Gastroesophageal sphincter (tissue), 3 donors: Measurements from ENCODE around the gene LENG1.

ENCODE experiments used
- EP300 ChIP-seq: sonication (generic); formaldehyde crosslinking; IDR thresholded peaks from one replicate; pipeline ENCODE4 v1.6.1; 2017; ENCODE audit warnings: antibody characterized with exemption, mild to moderate bottlenecking
- POLR2A ChIP-seq, 2 donors: fragments of 450-650 bp; IDR thresholded peaks; one replicate each; pipeline ENCODE4 v1.6.1; 2017; ENCODE audit warnings: antibody characterized with exemption in 2 of 2, mild to moderate bottlenecking in 2 of 2, moderate library complexity in 1 of 2
- POLR2AphosphoS5 ChIP-seq: sonication (generic); formaldehyde crosslinking; IDR thresholded peaks from one replicate; pipeline ENCODE4 v1.6.1; 2017; ENCODE audit warnings: antibody characterized with exemption
- TF ChIP-seq, protein P1 (sequence below), 4 experiments: fragments of 200-600 bp in 2 of 4; fragments of 450-650 bp in 2 of 4; sonication (generic) in 1 of 4; IDR thresholded peaks; one replicate each; pipeline ENCODE4 v1.5.1; 2017 to 2019; ENCODE audit warnings: antibody characterized with exemption in 4 of 4, mild to moderate bottlenecking in 2 of 4, moderate library complexity in 2 of 4

DNA sequence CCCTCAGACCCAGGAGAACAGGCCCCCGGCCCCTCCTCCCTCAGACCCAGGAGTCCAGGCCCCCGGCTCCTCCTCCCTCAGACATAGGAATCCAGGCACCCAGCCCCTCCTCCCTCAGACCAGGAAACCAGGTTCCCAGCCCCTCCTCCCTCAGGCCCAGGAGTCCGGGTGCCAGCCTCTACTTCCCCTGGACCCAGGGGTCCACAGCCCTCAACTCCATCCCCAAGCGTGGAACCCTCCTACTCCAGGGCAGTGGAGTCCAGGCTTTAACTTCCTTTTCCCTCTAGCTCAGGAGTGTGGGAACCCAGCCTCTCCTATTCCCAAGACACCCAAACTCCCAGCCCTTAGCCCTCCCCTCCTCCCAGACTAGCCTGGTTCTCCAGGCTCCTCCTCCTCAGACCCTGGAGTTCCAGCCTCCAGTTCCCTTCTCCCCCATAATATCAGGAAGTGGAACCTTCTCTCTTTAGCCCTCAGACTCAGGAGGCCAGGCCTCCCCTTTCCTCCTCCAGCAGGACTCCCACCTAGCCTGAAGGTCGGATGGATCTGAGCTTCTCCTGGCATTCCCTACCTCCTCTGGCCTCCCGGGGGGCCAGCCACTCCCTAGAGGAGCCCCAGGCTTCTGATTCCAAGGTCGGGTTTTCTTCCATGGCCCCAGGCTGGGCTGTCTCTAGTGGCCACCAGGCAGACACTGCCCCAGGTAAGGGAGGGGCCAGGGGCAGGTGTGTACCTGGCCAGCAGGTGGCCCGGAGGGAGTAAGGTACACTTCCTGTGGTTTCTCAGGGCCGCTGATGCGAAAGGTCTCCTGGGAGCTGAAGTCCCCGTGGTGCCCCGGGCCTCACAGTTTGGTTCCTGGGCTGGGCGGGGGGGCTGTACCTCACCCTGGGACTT, 13.2 kb upstream of the LENG1 start, which contains the start of gene TMC4:
- TF ChIP-seq, protein P1, sequence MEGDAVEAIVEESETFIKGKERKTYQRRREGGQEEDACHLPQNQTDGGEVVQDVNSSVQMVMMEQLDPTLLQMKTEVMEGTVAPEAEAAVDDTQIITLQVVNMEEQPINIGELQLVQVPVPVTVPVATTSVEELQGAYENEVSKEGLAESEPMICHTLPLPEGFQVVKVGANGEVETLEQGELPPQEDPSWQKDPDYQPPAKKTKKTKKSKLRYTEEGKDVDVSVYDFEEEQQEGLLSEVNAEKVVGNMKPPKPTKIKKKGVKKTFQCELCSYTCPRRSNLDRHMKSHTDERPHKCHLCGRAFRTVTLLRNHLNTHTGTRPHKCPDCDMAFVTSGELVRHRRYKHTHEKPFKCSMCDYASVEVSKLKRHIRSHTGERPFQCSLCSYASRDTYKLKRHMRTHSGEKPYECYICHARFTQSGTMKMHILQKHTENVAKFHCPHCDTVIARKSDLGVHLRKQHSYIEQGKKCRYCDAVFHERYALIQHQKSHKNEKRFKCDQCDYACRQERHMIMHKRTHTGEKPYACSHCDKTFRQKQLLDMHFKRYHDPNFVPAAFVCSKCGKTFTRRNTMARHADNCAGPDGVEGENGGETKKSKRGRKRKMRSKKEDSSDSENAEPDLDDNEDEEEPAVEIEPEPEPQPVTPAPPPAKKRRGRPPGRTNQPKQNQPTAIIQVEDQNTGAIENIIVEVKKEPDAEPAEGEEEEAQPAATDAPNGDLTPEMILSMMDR (IDR thresholded peaks at IDR 0.05) = no peak
- TF ChIP-seq EP300 = no peak
- TF ChIP-seq POLR2A (IDR thresholded peaks at IDR 0.05) = no peak
- no peak for TF ChIP-seq POLR2AphosphoS5
